Peyer's patch (tissue), 4 donors: Measurements from ENCODE around the gene TAMALIN. TPM values are rescaled to one million over a fixed set of nuclear protein-coding genes. Genes with fewer than 3 reads are reported as not detected.

ENCODE experiments used
- DNase-seq, 3 donors: peaks; one replicate each; pipeline ENCODE4 v3.0.0-alpha.2; 2017 to 2019
- H3K27ac ChIP-seq, 4 donors: fragments of 200-600 bp; sonication (generic); one replicate each; pipeline ENCODE4 v1.5.1; 2016 to 2019
- H3K27me3 ChIP-seq, 2 donors: fragments of 200-600 bp; sonication (generic); one replicate each; pipeline ENCODE4 v1.5.1; 2019
- H3K36me3 ChIP-seq, 3 donors: fragments of 200-600 bp; sonication (generic); one replicate each; pipeline ENCODE4 v1.5.1; 2016 to 2019
- H3K4me1 ChIP-seq, 4 donors: fragments of 200-600 bp; sonication (generic); one replicate each; pipeline ENCODE4 v1.5.1; 2016 to 2019
- H3K4me3 ChIP-seq, 4 donors: fragments of 200-600 bp; sonication (generic); 1 replicate in 3 of 4; 2 replicates in 1 of 4; pipeline ENCODE4 v1.5.1; 2016 to 2019; ENCODE audit warnings: mild to moderate bottlenecking in 1 of 4
- H3K9me3 ChIP-seq, 4 donors: fragments of 200-600 bp; sonication (generic); one replicate each; pipeline ENCODE4 v1.5.1; 2016 to 2019; ENCODE audit warnings: mild to moderate bottlenecking in 1 of 4
- POLR2A ChIP-seq, 2 donors: fragments of 450-650 bp; IDR thresholded peaks; one replicate each; pipeline ENCODE4 v1.5.1; 2017; ENCODE audit warnings: antibody characterized with exemption in 2 of 2, mild to moderate bottlenecking in 2 of 2, moderate library complexity in 2 of 2
- small RNA-seq, 2 donors: library from RNA; depleted of rRNA; stranded (forward); fragments of <200 nt; gene quantifications; one replicate each; pipeline ENCODE3, GENCODE V24; 2016
- total RNA-seq, 4 donors: library from RNA; depleted of rRNA; stranded (reverse); fragments of >200 nt; gene quantifications; one replicate each; pipeline ENCODE4 v1.1.0, GENCODE V29; 2016
- TF ChIP-seq, protein P1 (sequence below), 6 experiments: fragments of 450-650 bp in 4 of 6; fragments of 200-600 bp in 2 of 6; sonication (generic) in 1 of 6; IDR thresholded peaks; one replicate each; pipeline ENCODE4 v1.5.1; 2017 to 2019; ENCODE audit warnings: antibody characterized with exemption in 6 of 6, mild to moderate bottlenecking in 3 of 6, moderate library complexity in 1 of 6

TAMALIN gene
- total RNA-seq, 4 donors from 2014 or later = 1.2 to 112 (median 16.2) TPM

DNA sequence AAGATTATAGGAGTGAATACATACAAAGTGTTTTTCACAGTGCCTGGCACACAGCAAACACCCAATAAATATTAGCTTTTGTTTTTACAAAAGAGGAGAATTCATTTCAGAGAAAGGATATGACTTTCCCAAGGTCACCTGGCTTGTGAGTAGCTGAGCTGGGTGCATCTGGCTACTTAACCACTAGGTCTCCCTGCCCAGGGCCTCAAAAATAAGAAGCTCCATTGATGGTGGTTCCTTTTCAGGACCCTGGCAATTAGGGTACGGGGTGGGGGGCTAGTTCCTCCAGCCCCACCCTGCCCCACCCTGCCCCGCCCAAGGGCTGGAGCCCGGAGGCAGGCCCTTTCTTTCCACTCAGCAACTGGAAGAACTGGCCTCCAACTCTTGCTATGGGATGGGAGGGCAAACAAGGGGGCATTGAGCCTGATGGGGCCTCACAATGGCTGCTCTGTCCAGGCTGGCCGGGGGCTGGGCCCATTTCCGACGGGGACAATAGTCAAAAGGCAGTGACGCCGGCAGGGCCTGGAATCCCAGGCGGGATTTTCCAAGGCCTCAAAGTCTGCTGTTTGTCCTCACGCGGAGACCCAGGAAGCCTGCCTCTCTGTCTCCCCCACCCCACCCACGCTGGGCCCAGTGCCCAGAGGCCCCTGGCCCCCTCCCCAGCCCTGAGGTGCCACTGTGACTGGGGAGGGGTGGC, 54.9 kb downstream of the TAMALIN start:
- no peak overlapping the region for H3K4me3 ChIP-seq
- no peaks in the 10 kb centered on the region for H3K27me3 ChIP-seq
- no peak overlapping the region for H3K27ac ChIP-seq
- TF ChIP-seq, protein P1, sequence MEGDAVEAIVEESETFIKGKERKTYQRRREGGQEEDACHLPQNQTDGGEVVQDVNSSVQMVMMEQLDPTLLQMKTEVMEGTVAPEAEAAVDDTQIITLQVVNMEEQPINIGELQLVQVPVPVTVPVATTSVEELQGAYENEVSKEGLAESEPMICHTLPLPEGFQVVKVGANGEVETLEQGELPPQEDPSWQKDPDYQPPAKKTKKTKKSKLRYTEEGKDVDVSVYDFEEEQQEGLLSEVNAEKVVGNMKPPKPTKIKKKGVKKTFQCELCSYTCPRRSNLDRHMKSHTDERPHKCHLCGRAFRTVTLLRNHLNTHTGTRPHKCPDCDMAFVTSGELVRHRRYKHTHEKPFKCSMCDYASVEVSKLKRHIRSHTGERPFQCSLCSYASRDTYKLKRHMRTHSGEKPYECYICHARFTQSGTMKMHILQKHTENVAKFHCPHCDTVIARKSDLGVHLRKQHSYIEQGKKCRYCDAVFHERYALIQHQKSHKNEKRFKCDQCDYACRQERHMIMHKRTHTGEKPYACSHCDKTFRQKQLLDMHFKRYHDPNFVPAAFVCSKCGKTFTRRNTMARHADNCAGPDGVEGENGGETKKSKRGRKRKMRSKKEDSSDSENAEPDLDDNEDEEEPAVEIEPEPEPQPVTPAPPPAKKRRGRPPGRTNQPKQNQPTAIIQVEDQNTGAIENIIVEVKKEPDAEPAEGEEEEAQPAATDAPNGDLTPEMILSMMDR (IDR thresholded peaks at IDR 0.05) = no peak
- TF ChIP-seq POLR2A (IDR thresholded peaks at IDR 0.05) = no peak
- DNase-seq = no peak
- no peaks in the 10 kb centered on the region for H3K4me1 ChIP-seq
- peaks cover 0 to 22% (median 0%) of the 10 kb centered on the region in 3 donors for H3K36me3 ChIP-seq
- H3K9me3 ChIP-seq = no peaks in the 10 kb centered on the region

DNA sequence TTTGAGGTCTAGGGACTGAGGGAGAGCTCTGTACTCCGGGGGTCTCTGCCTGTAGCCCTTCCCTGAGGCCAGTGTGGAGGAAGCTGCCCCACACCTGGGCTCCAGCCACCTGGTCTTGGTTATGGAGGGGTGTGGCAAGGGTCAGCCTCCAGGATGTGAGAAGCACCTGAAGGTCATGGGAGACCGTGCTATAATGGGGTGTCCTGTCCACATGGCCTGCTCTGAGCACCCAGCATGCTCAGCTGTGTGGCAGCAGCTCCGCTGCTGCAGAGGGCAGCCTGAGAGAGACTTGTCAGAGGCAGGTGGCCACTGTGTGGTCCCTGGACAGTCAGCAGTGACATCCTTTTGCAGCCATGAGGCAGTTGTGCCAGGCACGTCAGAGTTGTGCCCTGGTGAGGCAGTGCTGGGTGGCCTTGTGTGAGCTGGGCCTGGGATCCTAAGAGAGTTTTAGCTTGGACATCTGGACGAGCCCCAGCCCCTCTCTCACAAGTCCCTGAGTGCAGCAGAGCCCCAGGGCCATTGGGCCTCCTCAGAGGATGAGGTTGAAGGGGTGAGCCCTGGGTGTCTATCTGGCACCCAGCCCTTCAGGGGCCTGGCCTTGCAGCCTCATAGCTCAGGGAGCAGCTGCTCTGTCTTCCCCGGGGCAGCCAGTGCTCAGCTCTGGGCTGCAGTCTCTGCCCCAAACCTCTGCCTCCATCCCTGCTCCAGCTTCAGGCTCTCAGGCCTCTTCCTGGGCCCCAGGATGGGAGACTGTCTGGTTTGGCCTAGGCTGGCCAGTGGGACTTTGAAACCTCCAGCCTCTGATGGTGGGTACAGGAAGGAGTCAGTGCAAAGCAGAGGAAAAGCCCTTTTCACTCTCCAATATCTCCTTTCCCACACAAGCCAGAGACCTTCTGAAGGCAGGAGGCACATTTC, 55.7 kb downstream of the TAMALIN start:
- peak overlapping the region in 2 of 4 donors; percentile 6 to 17 for H3K27ac ChIP-seq
- H3K27me3 ChIP-seq = no peaks in the 10 kb centered on the region
- DNase-seq = no peak
- peaks cover 0 to 14% (median 0%) of the 10 kb centered on the region in 3 donors for H3K36me3 ChIP-seq
- H3K4me1 ChIP-seq = no peaks in the 10 kb centered on the region
- no peak overlapping the region for H3K4me3 ChIP-seq
- no peaks in the 10 kb centered on the region for H3K9me3 ChIP-seq
- TF ChIP-seq, protein P1 (IDR thresholded peaks at IDR 0.05) = no peak
- no peak for TF ChIP-seq POLR2A (IDR thresholded peaks at IDR 0.05)

DNA sequence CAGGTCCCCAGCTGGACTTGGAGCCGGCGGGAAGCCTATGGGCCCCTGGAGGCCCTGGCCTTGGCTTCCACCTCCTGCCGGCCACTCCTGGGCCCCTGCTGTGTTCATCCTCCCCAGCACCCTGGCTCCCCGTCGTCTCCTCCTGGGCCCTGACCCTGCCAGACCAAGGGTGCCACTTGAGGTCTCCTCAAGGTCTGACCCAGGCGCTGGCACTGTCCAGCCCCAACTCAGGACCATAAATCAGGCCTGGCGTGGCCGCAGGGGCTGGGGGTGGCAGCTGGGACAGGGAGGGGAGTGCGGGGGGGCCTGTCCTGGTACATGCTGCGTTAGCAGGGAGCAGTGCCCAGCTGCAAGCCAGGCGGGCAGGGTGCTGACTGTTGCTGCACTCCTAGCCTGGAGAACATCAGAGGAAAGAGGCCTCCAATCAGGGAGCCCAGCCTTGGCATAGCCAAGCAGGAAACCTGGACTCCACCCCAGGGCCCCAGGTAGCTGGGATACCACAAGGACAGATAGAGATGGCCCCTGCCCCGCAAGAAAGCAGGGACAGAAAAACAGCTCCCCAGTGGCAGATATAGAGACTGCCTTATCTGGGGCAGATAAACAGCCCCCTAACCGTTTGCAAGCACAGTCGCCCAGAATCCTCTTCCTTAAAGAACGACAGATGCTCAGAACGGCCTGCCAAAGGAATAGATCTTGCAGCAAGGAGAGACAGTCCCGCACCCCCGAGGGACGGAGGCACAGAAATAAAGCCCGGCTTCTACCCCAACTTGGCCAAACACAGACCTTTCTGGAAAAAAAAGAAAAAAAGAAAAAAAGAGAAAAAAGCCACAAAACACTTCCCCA, 56.6 kb downstream of the TAMALIN start:
- Histone ChIP-seq H3K4me1 (no peaks in the 10 kb centered on the region), H3K27me3 (no peaks in the 10 kb centered on the region), H3K9me3 (no peaks in the 10 kb centered on the region), H3K27ac (peak overlapping the region in 3 of 4 donors; percentile 6 to 50 (median 17)), H3K4me3 (no peak overlapping the region), H3K36me3 (peaks cover 0 to 8% (median 0%) of the 10 kb centered on the region in 3 donors)
- no peak for DNase-seq
- TF ChIP-seq, protein P1 (IDR thresholded peaks at IDR 0.05) = no peak
- no peak for TF ChIP-seq POLR2A (IDR thresholded peaks at IDR 0.05)

DNA sequence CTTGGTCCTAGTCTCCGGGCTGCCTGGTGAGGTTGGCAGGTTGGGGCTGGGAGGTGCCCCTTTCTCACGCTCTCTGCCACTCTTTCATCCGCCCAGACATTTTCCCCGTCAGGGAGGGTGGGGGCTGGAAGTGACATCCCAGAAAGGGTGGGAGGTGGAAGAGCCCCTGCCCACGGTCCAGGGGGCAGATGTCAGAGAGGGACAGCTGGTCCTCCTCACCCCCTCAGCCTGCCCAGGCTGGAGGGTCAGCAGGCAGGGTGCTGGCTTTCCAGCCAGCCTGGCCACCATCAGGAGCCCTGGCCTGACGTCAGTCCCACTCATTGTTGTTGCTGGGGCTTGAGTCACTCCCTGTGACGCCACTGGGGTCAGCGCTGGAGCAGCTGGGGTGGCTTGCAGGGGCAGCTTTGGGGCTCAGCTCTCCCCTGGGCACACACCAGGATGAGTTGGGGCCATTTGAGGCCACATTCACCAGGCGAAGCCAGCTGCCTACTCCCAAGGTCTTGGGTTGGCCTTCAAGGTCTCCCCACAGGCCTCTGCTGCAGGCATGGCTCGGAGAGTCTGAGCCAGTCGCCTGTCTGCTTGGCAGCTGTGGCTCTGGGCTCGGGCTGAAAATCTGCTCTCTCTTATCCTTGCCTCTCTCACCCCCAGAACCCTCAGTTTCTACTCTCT, 57.4 kb downstream of the TAMALIN start:
- no peak overlapping the region for H3K4me3 ChIP-seq
- no peak for TF ChIP-seq POLR2A (IDR thresholded peaks at IDR 0.05)
- TF ChIP-seq, protein P1 (IDR thresholded peaks at IDR 0.05) = no peak
- H3K36me3 ChIP-seq = peaks cover 0 to under 1% (median 0%) of the 10 kb centered on the region in 3 donors
- peak overlapping the region in 3 of 4 donors; percentile 6 to 50 (median 39) for H3K27ac ChIP-seq
- H3K4me1 ChIP-seq = no peaks in the 10 kb centered on the region
- no peaks in the 10 kb centered on the region for H3K9me3 ChIP-seq
- no peak for DNase-seq
- H3K27me3 ChIP-seq = no peaks in the 10 kb centered on the region

Small RNA genes lying within 50 kb of the gene (small RNA-seq; reads per million reads assigned to genes)
- gene RNU6-574P = 0 reads per million in 2 donors

Other genes with a start within 250 kb of the TAMALIN start
- under 1 TPM in 1 of 4 donors, not detected in 3; 0.19 TPM for gene FIGNL2, start 158.2 kb upstream of the TAMALIN start, total RNA-seq
- gene ANKRD33, start 118.8 kb upstream of the TAMALIN start, total RNA-seq = not detected
- 100 to 1,000 TPM in 1 of 4 donors, 10 to 100 TPM in 3; 46.4 to 169 (median 56.8) TPM for gene ACVRL1, start 99.4 kb upstream of the TAMALIN start, total RNA-seq
- 10 to 100 TPM in 3 of 4 donors, 1 to 10 TPM in 1; 9.1 to 71.6 (median 59.2) TPM for gene ACVR1B, start 55.2 kb upstream of the TAMALIN start, total RNA-seq
- gene NR4A1, start 44.5 kb downstream of the TAMALIN start, total RNA-seq = 100 to 1,000 TPM in 1 of 4 donors, 10 to 100 TPM in 2, 1 to 10 TPM in 1; 3.9 to 265 (median 42.2) TPM
- 10 to 100 TPM; 31.5 to 39.6 (median 33.9) TPM for gene ATG101, start 63.0 kb downstream of the TAMALIN start, total RNA-seq
- 1 to 10 TPM in 2 of 4 donors, not detected in 2; 1.4 to 6.6 TPM for gene SMIM41, start 72.8 kb downstream of the TAMALIN start, total RNA-seq
- under 1 TPM in 2 of 4 donors, not detected in 2; 0.13 to 0.38 TPM for gene KRT80, start 185.1 kb downstream of the TAMALIN start, total RNA-seq
- 1 to 10 TPM in 1 of 4 donors, under 1 TPM in 1, not detected in 2; 0.67 to 1.2 TPM for gene KRT7, start 226.3 kb downstream of the TAMALIN start, total RNA-seq